ENCODE measurements around the gene TMPRSS15. TPM values are rescaled to one million over a fixed set of nuclear protein-coding genes. Genes with fewer than 3 reads are reported as not detected.

TMPRSS15 gene
- total RNA-seq, 1 donor from 2014 or later = not detected

- DNase-seq (ENCODE audit: low read depth in 2 of 2) = no peak
Observed at GRCh38 chr21:18349468-18349867, 54.1 kb downstream of the TMPRSS15 start.

GRCh38 chr21:18340387-18340942 is 63.1 kb downstream of the TMPRSS15 start:
- DNase-seq (ENCODE audit: low read depth in 2 of 2) = no peak

GRCh38 chr21:18335651-18336236 is 67.8 kb downstream of the TMPRSS15 start:
- DNase-seq (ENCODE audit: low read depth in 2 of 2) = no peak

- no peak for DNase-seq (ENCODE audit: low read depth in 2 of 2)
Observed at GRCh38 chr21:18334066-18334465, 69.5 kb downstream of the TMPRSS15 start.

- no peak for DNase-seq (ENCODE audit: low read depth in 2 of 2)
Observed at GRCh38 chr21:18318156-18318555, 85.4 kb downstream of the TMPRSS15 start.

GRCh38 chr21:18298228-18298627 is 105.4 kb downstream of the TMPRSS15 start:
- no peak for DNase-seq (ENCODE audit: low read depth in 2 of 2)

- DNase-seq (ENCODE audit: low read depth in 2 of 2) = no peak
Observed at GRCh38 chr21:18294100-18294499, 109.5 kb downstream of the TMPRSS15 start.

GRCh38 chr21:18289876-18290275 is 113.7 kb downstream of the TMPRSS15 start:
- no peak for DNase-seq (ENCODE audit: low read depth in 2 of 2)

GRCh38 chr21:18285379-18285778 is 118.2 kb downstream of the TMPRSS15 start:
- no peak for DNase-seq (ENCODE audit: low read depth in 2 of 2)

- no peak for DNase-seq (ENCODE audit: low read depth in 2 of 2)
Observed at GRCh38 chr21:18275781-18276180, 127.8 kb downstream of the TMPRSS15 start.

GRCh38 chr21:18274370-18274769 is 129.2 kb downstream of the TMPRSS15 start:
- no peak for DNase-seq (ENCODE audit: low read depth in 2 of 2)

GRCh38 chr21:18273400-18273799 is 130.2 kb downstream of the TMPRSS15 start:
- DNase-seq (ENCODE audit: low read depth in 2 of 2) = no peak

GRCh38 chr21:18269856-18270255 is 133.7 kb downstream of the TMPRSS15 start:
- no peak for DNase-seq (ENCODE audit: low read depth in 2 of 2)

- DNase-seq (ENCODE audit: low read depth in 2 of 2) = no peak
Observed at GRCh38 chr21:18268906-18269305, 134.7 kb downstream of the TMPRSS15 start.

GRCh38 chr21:18267496-18267895 is 136.1 kb downstream of the TMPRSS15 start:
- DNase-seq (ENCODE audit: low read depth in 2 of 2) = no peak

- DNase-seq (ENCODE audit: low read depth in 2 of 2) = no peak
Observed at GRCh38 chr21:18265944-18266343, 137.6 kb downstream of the TMPRSS15 start.

GRCh38 chr21:18253799-18254198 is 149.8 kb downstream of the TMPRSS15 start:
- DNase-seq (ENCODE audit: low read depth in 2 of 2) = no peak

GRCh38 chr21:18253221-18253620 is 150.4 kb downstream of the TMPRSS15 start:
- no peak for DNase-seq (ENCODE audit: low read depth in 2 of 2)

GRCh38 chr21:18252680-18253079 is 150.9 kb downstream of the TMPRSS15 start:
- no peak for DNase-seq (ENCODE audit: low read depth in 2 of 2)

- DNase-seq (ENCODE audit: low read depth in 2 of 2) = no peak
Observed at GRCh38 chr21:18252256-18252655, 151.3 kb downstream of the TMPRSS15 start.

GRCh38 chr21:18251065-18251464 is 152.5 kb downstream of the TMPRSS15 start:
- DNase-seq (ENCODE audit: low read depth in 2 of 2) = no peak

- DNase-seq (ENCODE audit: low read depth in 2 of 2) = no peak
Observed at GRCh38 chr21:18249672-18250071, 153.9 kb downstream of the TMPRSS15 start.

GRCh38 chr21:18248171-18248570 is 155.4 kb downstream of the TMPRSS15 start:
- DNase-seq (ENCODE audit: low read depth in 2 of 2) = no peak

Data from dermis microvascular lymphatic vessel endothelial cell (primary cell).